ENCODE data around the gene CHRNA3. TPM values are rescaled to one million over a fixed set of nuclear protein-coding genes. Genes with fewer than 3 reads are reported as not detected.

CHRNA3 gene
- total RNA-seq, result 1 to 10 TPM in 1 of 2 donors, under 1 TPM in 1; 0.06 to 2.3 TPM
- long read RNA-seq, partial matches to known transcripts, result 2 of 2 reads
- long read RNA-seq, other reads (novel, unspliced or antisense), result 0 of 2 reads

- no peak for DNase-seq
- intact Hi-C loops (cut with DNase I), result no loop called here
- ATAC-seq, result peak; percentile 4 to 16
These were observed at the start of gene CHRNA3 for GRCh38 chr15:78620527-78621421. CHRNA3 (minus strand) TSS chr15:78620996; CDS start chr15:78620794, 202 bp downstream.

GRCh38 chr15:78668987-78669386 lies 48.2 kb upstream of the CHRNA3 start:
- DNase-seq, result no peak
- intact Hi-C loops (cut with DNase I), result no loop called here
- ATAC-seq, result no peak

GRCh38 chr15:78667578-78668236 lies 46.9 kb upstream of the CHRNA3 start:
- intact Hi-C loops (cut with DNase I), result no loop called here
- DNase-seq (no peak), ATAC-seq (no peak)

GRCh38 chr15:78666010-78666409 lies 45.2 kb upstream of the CHRNA3 start:
- no peak for ATAC-seq
- no peak for DNase-seq
- intact Hi-C loops (cut with DNase I), result no loop called here

GRCh38 chr15:78663703-78664102 lies 42.9 kb upstream of the CHRNA3 start:
- ATAC-seq (no peak), DNase-seq (no peak)
- intact Hi-C loops (cut with DNase I), result no loop called here

GRCh38 chr15:78662028-78662427 lies 41.2 kb upstream of the CHRNA3 start:
- ATAC-seq (no peak), DNase-seq (no peak)
- intact Hi-C loops (cut with DNase I), result no loop called here

GRCh38 chr15:78661001-78661400 lies 40.2 kb upstream of the CHRNA3 start:
- no peak for ATAC-seq
- no peak for DNase-seq
- intact Hi-C loops (cut with DNase I), result no loop called here

GRCh38 chr15:78660584-78660983 lies 39.8 kb upstream of the CHRNA3 start:
- no peak for DNase-seq
- ATAC-seq, result no peak
- intact Hi-C loops (cut with DNase I), result no loop called here

GRCh38 chr15:78658823-78659222 lies 38.0 kb upstream of the CHRNA3 start:
- ATAC-seq (no peak), DNase-seq (no peak)
- intact Hi-C loops (cut with DNase I), result no loop called here

GRCh38 chr15:78654272-78654671 lies 33.5 kb upstream of the CHRNA3 start:
- ATAC-seq, result no peak
- DNase-seq, result no peak
- intact Hi-C loops (cut with DNase I), result no loop called here

- intact Hi-C loops (cut with DNase I), result no loop called here
- DNase-seq (no peak), ATAC-seq (no peak)
These were observed 31.3 kb upstream of the CHRNA3 start for GRCh38 chr15:78651930-78652615.

- intact Hi-C loops (cut with DNase I), result no loop called here
- ATAC-seq (no peak), DNase-seq (no peak)
These were observed 30.2 kb upstream of the CHRNA3 start for GRCh38 chr15:78651007-78651406.

- ATAC-seq, result no peak
- no peak for DNase-seq
- intact Hi-C loops (cut with DNase I), result no loop called here
These were observed 29.2 kb upstream of the CHRNA3 start for GRCh38 chr15:78650022-78650421.

GRCh38 chr15:78645009-78645408 lies 24.2 kb upstream of the CHRNA3 start:
- ATAC-seq (no peak), DNase-seq (no peak)
- intact Hi-C loops (cut with DNase I), result no loop called here

GRCh38 chr15:78642331-78642730 lies 21.5 kb upstream of the CHRNA3 start:
- intact Hi-C loops (cut with DNase I), result no loop called here
- no peak for DNase-seq
- ATAC-seq, result no peak

- ATAC-seq (no peak), DNase-seq (no peak)
- intact Hi-C loops (cut with DNase I), result no loop called here
These were observed 21.0 kb upstream of the CHRNA3 start for GRCh38 chr15:78641749-78642275.

GRCh38 chr15:78641102-78641748 lies 20.4 kb upstream of the CHRNA3 start, which contains the start of gene CHRNB4:
CHRNB4 (minus strand) TSS chr15:78641210; CDS start chr15:78641133, 77 bp downstream.
- intact Hi-C loops (cut with DNase I), result no loop called here
- ATAC-seq, result peak; percentile 62 to 77

GRCh38 chr15:78640527-78641101 lies 19.8 kb upstream of the CHRNA3 start:
- ATAC-seq (peak; percentile 39 to 55), DNase-seq (no peak)
- intact Hi-C loops (cut with DNase I), result no loop called here

More at GRCh38 chr15:78641102-78641748, 20.4 kb upstream of the CHRNA3 start, which contains the start of gene CHRNB4:
- no peak for DNase-seq
